Measurements from ENCODE around the gene SHISA5. TPM values are rescaled to one million over a fixed set of nuclear protein-coding genes. Genes with fewer than 3 reads are reported as not detected.

Gene SHISA5
- total and polyA plus RNA-seq, 2 experiments from 2014 or later = 192 to 369 TPM

DNA sequence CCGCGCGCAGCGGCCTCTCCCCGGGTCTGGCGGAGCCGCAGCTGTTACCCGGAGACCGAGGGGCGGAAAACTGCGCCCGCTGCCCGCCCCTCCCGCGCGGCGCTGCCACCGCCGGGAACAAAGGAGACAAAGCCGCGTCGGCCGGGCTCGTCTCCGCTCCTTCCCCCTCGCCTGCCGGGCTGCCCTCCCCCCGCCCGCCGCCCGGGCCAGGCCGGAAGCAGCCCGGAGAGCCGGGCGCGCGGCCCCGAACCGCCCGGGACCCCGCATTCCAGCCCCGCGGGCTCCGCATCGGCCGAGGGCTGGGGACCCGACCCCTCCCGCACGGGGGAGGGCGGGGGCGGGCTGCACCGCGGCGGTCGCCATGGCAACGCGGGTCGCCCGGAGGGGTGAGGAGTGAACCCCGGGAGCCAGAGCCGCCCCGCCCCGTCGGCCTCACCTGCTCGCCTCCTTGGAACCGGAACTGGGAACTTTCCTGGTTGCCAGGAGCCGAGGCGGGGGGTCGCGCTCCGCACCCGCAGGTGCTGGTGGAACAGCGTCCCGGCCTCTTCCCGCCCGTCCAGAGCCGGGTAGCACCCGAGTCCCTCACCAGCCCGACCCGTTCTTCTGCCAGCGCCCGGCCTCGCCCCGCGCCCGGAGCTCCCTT, 74.5 kb downstream of the SHISA5 start:
- Histone ChIP-seq H3K27ac (peak overlapping the region; percentile 96), H3K79me2 (peaks cover 76% of the 10 kb centered on the region), H4K20me1 (ENCODE audit: insufficient read depth, poor library complexity, severe bottlenecking) (peaks cover 35% of the 10 kb centered on the region), H3K36me3 (replicated peaks; ENCODE audit: insufficient read depth, low read depth) (no peaks in the 10 kb centered on the region), H3K4me2 (peak overlapping the region; percentile 97), H3K9me3 (ENCODE audit: low read depth) (no peaks in the 10 kb centered on the region), H3K27me3 (no peaks in the 10 kb centered on the region), H3K4me1 (ENCODE audit: insufficient read depth) (peaks cover 76% of the 10 kb centered on the region), H2AFZ (peak overlapping the region; percentile 7), H3K4me3 (peak overlapping the region; percentile 96), H3K9me2 (replicated peaks; ENCODE audit: insufficient read depth) (no peaks in the 10 kb centered on the region)
- no peak for TF ChIP-seq EZH2phosphoT487 (IDR thresholded peaks at IDR 0.05; ENCODE audit: low read depth, severe bottlenecking, unreplicated experiment)
- no peak for TF ChIP-seq EZH2 (IDR thresholded peaks at IDR 0.05; ENCODE audit: borderline replicate concordance)
- TF ChIP-seq, protein P1, sequence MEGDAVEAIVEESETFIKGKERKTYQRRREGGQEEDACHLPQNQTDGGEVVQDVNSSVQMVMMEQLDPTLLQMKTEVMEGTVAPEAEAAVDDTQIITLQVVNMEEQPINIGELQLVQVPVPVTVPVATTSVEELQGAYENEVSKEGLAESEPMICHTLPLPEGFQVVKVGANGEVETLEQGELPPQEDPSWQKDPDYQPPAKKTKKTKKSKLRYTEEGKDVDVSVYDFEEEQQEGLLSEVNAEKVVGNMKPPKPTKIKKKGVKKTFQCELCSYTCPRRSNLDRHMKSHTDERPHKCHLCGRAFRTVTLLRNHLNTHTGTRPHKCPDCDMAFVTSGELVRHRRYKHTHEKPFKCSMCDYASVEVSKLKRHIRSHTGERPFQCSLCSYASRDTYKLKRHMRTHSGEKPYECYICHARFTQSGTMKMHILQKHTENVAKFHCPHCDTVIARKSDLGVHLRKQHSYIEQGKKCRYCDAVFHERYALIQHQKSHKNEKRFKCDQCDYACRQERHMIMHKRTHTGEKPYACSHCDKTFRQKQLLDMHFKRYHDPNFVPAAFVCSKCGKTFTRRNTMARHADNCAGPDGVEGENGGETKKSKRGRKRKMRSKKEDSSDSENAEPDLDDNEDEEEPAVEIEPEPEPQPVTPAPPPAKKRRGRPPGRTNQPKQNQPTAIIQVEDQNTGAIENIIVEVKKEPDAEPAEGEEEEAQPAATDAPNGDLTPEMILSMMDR (IDR thresholded peaks at IDR 0.05; ENCODE audit: poor library complexity) = no peak
- DNase-seq (ENCODE audit: low spot score) = peak; percentile 88
- WGBS (ENCODE audit: low lambda C conversion rate, missing lambda C conversion rate) = 3% methylated on average over 11 of the region's 86 CpGs

DNA sequence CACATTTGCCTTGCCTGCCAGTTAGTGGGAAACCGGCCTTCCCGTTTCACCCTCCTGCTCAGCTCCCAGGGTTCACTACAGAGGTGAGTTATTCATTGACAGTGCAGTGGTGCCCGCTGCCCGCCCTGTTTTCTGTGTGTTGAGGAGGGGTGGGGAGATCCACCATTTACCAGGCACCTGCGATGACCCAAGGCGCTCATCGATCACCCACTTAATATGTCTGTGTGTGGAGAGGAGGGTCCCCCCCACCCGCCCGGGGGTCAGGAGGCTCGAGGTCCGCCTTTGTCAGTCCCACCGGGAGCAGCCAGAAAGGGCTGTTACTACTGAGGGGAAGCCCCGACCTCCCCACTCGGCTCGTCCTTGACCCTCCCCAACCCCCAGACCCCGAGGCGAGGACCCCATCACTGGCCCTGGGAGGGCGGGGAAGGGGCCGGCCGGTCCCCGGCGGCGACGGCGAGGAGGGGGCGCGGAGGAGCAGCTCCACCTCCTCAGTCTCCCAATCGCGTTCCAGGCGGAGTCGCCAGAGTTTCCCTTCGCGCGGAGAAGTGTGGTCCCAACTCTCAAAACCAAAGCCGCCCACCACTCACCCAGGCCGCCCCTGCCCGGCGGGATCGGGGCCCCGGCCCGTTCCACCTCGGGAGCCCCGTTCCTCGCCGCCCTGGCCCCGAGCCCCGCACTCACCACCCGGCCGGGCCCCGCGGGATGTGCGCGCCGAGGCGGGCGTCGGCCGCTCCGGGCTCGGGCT, 75.2 kb downstream of the SHISA5 start:
- Histone ChIP-seq H3K4me2 (peak overlapping the region; percentile 97), H3K9me2 (replicated peaks; ENCODE audit: insufficient read depth) (no peaks in the 10 kb centered on the region), H2AFZ (peak overlapping the region; percentile 7), H3K36me3 (replicated peaks; ENCODE audit: insufficient read depth, low read depth) (no peaks in the 10 kb centered on the region), H3K4me3 (peak overlapping the region; percentile 96), H4K20me1 (ENCODE audit: insufficient read depth, poor library complexity, severe bottlenecking) (peaks cover 40% of the 10 kb centered on the region), H3K9me3 (ENCODE audit: low read depth) (no peaks in the 10 kb centered on the region), H3K27ac (peak overlapping the region; percentile 96), H3K4me1 (ENCODE audit: insufficient read depth) (peaks cover 71% of the 10 kb centered on the region), H3K27me3 (no peaks in the 10 kb centered on the region), H3K79me2 (peaks cover 82% of the 10 kb centered on the region)
- WGBS (ENCODE audit: low lambda C conversion rate, missing lambda C conversion rate) = under 1% methylated on average over 25 of the region's 60 CpGs
- TF ChIP-seq, protein P1 (IDR thresholded peaks at IDR 0.05; ENCODE audit: poor library complexity) = no peak
- no peak for TF ChIP-seq EZH2phosphoT487 (IDR thresholded peaks at IDR 0.05; ENCODE audit: low read depth, severe bottlenecking, unreplicated experiment)
- TF ChIP-seq EZH2 (IDR thresholded peaks at IDR 0.05; ENCODE audit: borderline replicate concordance) = no peak
- DNase-seq (ENCODE audit: low spot score) = peak; percentile 80

DNA sequence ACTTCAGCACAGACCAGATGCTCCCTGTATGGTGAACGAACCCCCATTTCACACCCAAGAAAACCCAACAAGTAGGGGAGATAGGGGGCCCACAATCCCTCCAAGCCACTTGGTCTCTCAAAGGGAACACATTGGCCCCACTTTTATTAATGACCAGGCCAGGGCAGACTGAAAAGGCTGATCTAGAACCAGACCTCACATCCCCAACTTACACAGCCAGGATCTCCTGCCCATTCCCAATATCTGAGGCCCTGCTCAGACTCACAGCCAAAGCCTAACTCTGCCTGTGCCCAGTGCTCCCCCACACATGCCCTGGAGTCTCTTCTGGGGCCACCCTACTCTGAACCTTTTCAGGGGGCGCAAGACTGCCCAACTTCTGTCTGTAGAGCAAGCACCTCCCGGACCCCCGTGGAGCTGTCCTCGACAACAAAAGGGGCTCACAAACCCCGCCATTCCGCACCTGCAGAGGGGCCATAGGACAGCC, 75.8 kb downstream of the SHISA5 start:
- Histone ChIP-seq H2AFZ (no peak overlapping the region), H3K27me3 (no peaks in the 10 kb centered on the region), H3K4me1 (ENCODE audit: insufficient read depth) (peaks cover 65% of the 10 kb centered on the region), H3K4me2 (peak overlapping the region; percentile 97), H3K79me2 (peaks cover 87% of the 10 kb centered on the region), H3K27ac (peak overlapping the region; percentile 96), H3K4me3 (peak overlapping the region; percentile 96), H4K20me1 (ENCODE audit: insufficient read depth, poor library complexity, severe bottlenecking) (peaks cover 42% of the 10 kb centered on the region), H3K9me2 (replicated peaks; ENCODE audit: insufficient read depth) (no peaks in the 10 kb centered on the region), H3K36me3 (replicated peaks; ENCODE audit: insufficient read depth, low read depth) (no peaks in the 10 kb centered on the region), H3K9me3 (ENCODE audit: low read depth) (no peaks in the 10 kb centered on the region)
- TF ChIP-seq, protein P1 (IDR thresholded peaks at IDR 0.05; ENCODE audit: poor library complexity) = no peak
- TF ChIP-seq EZH2phosphoT487 (IDR thresholded peaks at IDR 0.05; ENCODE audit: low read depth, severe bottlenecking, unreplicated experiment) (no peak), EZH2 (IDR thresholded peaks at IDR 0.05; ENCODE audit: borderline replicate concordance) (no peak)
- DNase-seq (ENCODE audit: low spot score) = no peak
- 28% methylated on average over 7 of the region's 7 CpGs for WGBS (ENCODE audit: low lambda C conversion rate, missing lambda C conversion rate)
